A549 (cell line): ENCODE data around the gene IPPK.

Experiments used
- CEBPB ChIP-seq, 2 experiments: fragments of >200 bp in 1 of 2; sonication (Bioruptor Twin) in 1 of 2; formaldehyde crosslinking in 1 of 2; IDR thresholded peaks; 2 replicates each; pipeline ENCODE4 v1.6.1; 2012 to 2016
- ESRRA ChIP-seq: fragments of 150-350 bp; IDR thresholded peaks from 2 replicates; pipeline ENCODE4 v1.6.1; 2014; ENCODE audit warnings: mild to moderate bottlenecking, low read length, borderline replicate concordance
- NPAS2 ChIP-seq: fragments of 250-450 bp; sonication (Bioruptor Pico); IDR thresholded peaks from 2 replicates; pipeline ENCODE4 v1.8.0; 2022; ENCODE audit warnings: mild to moderate bottlenecking, moderate library complexity, borderline replicate concordance
- PBX3 ChIP-seq: IDR thresholded peaks from 2 replicates; pipeline ENCODE4 v1.6.1; 2012
- RARB ChIP-seq: fragments of 250-450 bp; sonication (Bioruptor Pico); IDR thresholded peaks from 2 replicates; pipeline ENCODE4 v1.8.0; 2021; ENCODE audit warnings: mild to moderate bottlenecking, moderate library complexity
- RCOR1 ChIP-seq: fragments of 150-350 bp; IDR thresholded peaks from 2 replicates; pipeline ENCODE4 v1.6.1; 2014; ENCODE audit warnings: antibody characterized with exemption, low read length, low read depth
- REST ChIP-seq: fragments of 200-600 bp; sonication (generic); IDR thresholded peaks from 2 replicates; pipeline ENCODE4 v1.6.1; 2016; ENCODE audit warnings: antibody characterized with exemption, mild to moderate bottlenecking, moderate library complexity
- SMC3 ChIP-seq: fragments of >200 bp; sonication (Bioruptor Twin); formaldehyde crosslinking; IDR thresholded peaks from 3 replicates; pipeline ENCODE4 v1.6.1; 2018; ENCODE audit warnings: inconsistent platforms
- ZC3H11A ChIP-seq: fragments of 450-650 bp; IDR thresholded peaks from 2 replicates; pipeline ENCODE4 v1.6.1; 2014; ENCODE audit warnings: antibody characterized with exemption, mild to moderate bottlenecking
- TF ChIP-seq, protein P1 (sequence below): fragments of >200 bp; sonication (Bioruptor Twin); formaldehyde crosslinking; IDR thresholded peaks from 3 replicates; pipeline ENCODE4 v1.5.1; 2016
- TF ChIP-seq, protein P2 (sequence below): fragments of >200 bp; sonication (Bioruptor Twin); formaldehyde crosslinking; IDR thresholded peaks from 3 replicates; pipeline ENCODE4 v1.6.1; 2016

GRCh38 chr9:92641092-92641809 is 28.7 kb downstream of the IPPK start:
- TF ChIP-seq, protein P1, sequence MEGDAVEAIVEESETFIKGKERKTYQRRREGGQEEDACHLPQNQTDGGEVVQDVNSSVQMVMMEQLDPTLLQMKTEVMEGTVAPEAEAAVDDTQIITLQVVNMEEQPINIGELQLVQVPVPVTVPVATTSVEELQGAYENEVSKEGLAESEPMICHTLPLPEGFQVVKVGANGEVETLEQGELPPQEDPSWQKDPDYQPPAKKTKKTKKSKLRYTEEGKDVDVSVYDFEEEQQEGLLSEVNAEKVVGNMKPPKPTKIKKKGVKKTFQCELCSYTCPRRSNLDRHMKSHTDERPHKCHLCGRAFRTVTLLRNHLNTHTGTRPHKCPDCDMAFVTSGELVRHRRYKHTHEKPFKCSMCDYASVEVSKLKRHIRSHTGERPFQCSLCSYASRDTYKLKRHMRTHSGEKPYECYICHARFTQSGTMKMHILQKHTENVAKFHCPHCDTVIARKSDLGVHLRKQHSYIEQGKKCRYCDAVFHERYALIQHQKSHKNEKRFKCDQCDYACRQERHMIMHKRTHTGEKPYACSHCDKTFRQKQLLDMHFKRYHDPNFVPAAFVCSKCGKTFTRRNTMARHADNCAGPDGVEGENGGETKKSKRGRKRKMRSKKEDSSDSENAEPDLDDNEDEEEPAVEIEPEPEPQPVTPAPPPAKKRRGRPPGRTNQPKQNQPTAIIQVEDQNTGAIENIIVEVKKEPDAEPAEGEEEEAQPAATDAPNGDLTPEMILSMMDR: no peak
- TF ChIP-seq, protein P2, sequence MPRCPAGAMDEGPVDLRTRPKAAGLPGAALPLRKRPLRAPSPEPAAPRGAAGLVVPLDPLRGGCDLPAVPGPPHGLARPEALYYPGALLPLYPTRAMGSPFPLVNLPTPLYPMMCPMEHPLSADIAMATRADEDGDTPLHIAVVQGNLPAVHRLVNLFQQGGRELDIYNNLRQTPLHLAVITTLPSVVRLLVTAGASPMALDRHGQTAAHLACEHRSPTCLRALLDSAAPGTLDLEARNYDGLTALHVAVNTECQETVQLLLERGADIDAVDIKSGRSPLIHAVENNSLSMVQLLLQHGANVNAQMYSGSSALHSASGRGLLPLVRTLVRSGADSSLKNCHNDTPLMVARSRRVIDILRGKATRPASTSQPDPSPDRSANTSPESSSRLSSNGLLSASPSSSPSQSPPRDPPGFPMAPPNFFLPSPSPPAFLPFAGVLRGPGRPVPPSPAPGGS: no peak
- TF ChIP-seq RCOR1 (no peak), ESRRA (no peak), SMC3 (no peak), PBX3 (no peak), ZC3H11A (no peak), CEBPB (IDR thresholded peaks at IDR 0.05) (no peak), REST (no peak), RARB (CRISPR knock-in tag) (no peak), NPAS2 (CRISPR knock-in tag) (no peak)
